ENCODE measurements around the gene SLC36A2.

- no peak for TF ChIP-seq CTCF (conservative IDR thresholded peaks at IDR 0.05 in 1 of 2, IDR thresholded peaks at IDR 0.05 in 1 of 2; ENCODE audit: low read depth in 1 of 2, low read length in 2 of 2)
- TF ChIP-seq EZH2 (IDR thresholded peaks at IDR 0.05; ENCODE audit: low read length, missing control alignments), result no peak
Measured at GRCh38 chr5:151357097-151357496, 9.7 kb upstream of the SLC36A2 start.
